Prostate gland (tissue), 2 donors: Measurements from ENCODE around the gene VPS72. TPM values are rescaled to one million over a fixed set of nuclear protein-coding genes. Genes with fewer than 3 reads are reported as not detected.

Experiments
- DNase-seq: peaks from one replicate; pipeline ENCODE4 v3.0.0-alpha.2; 2019; ENCODE audit warnings: low spot score
- H3K27ac ChIP-seq, 2 donors: fragments of 200-600 bp; sonication (generic); 2 replicates each; pipeline ENCODE4 v1.5.1; 2017 to 2019
- H3K27me3 ChIP-seq: fragments of 200-600 bp; sonication (generic); replicated peaks from 2 replicates; pipeline ENCODE4 v1.5.1; 2019; ENCODE audit not compliant: insufficient read depth
- H3K36me3 ChIP-seq, 2 donors: fragments of 200-600 bp; sonication (generic); 1 replicate in 1 of 2; 2 replicates in 1 of 2; pipeline versions ENCODE4 v1.5.1 to v1.8.1; 2017 to 2019
- H3K4me1 ChIP-seq: fragments of 200-600 bp; sonication (generic); replicated peaks from 2 replicates; pipeline ENCODE4 v1.5.1; 2019
- H3K4me3 ChIP-seq, 2 donors: fragments of 200-600 bp; sonication (generic); 2 replicates each; pipeline ENCODE4 v1.5.1; 2017 to 2019
- H3K9me3 ChIP-seq: fragments of 200-600 bp; sonication (generic); 2 replicates; pipeline ENCODE4 v1.5.1; 2017
- CTCF ChIP-seq, 4 experiments: fragments of 200-600 bp in 2 of 4; fragments of 450-650 bp in 2 of 4; sonication (generic) in 2 of 4; IDR thresholded peaks; 1 replicate in 3 of 4; 2 replicates in 1 of 4; pipeline ENCODE4 v1.5.1; 2016 to 2019; ENCODE audit warnings: antibody characterized with exemption in 4 of 4, mild to moderate bottlenecking in 2 of 4, moderate library complexity in 2 of 4
- POLR2A ChIP-seq: fragments of 450-650 bp; IDR thresholded peaks from one replicate; pipeline ENCODE4 v1.6.1; 2016; ENCODE audit warnings: antibody characterized with exemption, mild to moderate bottlenecking
- POLR2AphosphoS5 ChIP-seq: sonication (generic); formaldehyde crosslinking; IDR thresholded peaks from one replicate; pipeline ENCODE4 v1.6.1; 2017; ENCODE audit warnings: antibody characterized with exemption
- WGBS: methylation state at CpG from one replicate; pipeline ENCODE4 v1.1.5; 2018; 5-methylcytosine and 5-hydroxymethylcytosine counted together
- intact Hi-C: fragments of 100-400 bp; cut with DNase I; formaldehyde crosslinking; loops from one replicate; pipeline ENCODE4 v1.14.2; 2022
- total RNA-seq, 2 donors: library from RNA; depleted of rRNA; stranded (reverse); fragments of >200 nt; gene quantifications; one replicate each; pipeline ENCODE4 v1.1.0, GENCODE V29; 2016

Gene VPS72, protein sequence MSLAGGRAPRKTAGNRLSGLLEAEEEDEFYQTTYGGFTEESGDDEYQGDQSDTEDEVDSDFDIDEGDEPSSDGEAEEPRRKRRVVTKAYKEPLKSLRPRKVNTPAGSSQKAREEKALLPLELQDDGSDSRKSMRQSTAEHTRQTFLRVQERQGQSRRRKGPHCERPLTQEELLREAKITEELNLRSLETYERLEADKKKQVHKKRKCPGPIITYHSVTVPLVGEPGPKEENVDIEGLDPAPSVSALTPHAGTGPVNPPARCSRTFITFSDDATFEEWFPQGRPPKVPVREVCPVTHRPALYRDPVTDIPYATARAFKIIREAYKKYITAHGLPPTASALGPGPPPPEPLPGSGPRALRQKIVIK
- total RNA-seq = 10 to 100 TPM; 49.4 to 52.7 TPM

DNA sequence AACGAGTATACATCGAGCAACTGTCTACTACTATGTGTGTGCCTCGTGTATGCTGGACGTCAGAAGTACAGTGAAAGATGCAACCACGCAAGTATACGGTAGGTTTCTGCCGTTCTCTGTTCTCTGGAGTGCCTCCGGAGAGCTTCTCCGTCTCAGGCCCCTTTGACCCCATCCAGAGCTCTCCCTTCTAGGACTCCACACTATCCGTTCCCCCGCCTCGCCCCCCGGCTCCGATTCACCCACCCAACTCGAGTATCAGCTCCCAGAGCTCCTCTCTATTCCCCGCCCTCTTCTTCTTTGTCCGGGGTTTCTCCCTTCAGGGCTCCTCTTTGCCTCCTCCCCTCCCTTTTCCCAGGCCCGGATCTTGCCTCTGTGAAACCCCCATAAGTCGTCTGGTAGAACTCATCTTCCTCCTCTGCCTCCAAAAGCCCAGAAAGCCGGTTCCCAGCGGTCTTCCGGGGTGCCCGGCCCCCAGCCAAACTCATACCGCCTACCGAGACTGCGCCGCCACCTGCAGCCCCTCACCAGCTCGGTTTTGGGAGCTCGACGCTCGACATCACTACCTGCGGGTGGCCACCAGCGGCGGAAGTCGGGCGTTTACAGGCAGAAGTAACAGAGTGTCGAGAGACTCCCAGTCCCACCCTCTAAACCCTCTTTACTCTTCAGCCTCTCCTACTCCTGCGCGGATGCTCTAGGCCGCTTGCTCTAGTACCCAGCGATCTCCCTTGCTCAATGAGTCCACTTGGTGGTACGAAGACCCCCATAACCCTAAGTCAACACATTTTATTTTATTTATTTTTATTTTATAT is at the start of gene VPS72:
VPS72 (minus strand) TSS at position 561 of the 809 bp plus-strand sequence; CDS start at position 485, 76 bp downstream.
- H3K27me3 ChIP-seq = no peaks in the 10 kb centered on the region
- peak within 1 kb of the TSS; percentile 84 to 90 for H3K27ac ChIP-seq
- peaks cover 17% of the 10 kb centered on the region for H3K4me1 ChIP-seq
- peak in 2 of 4 experiments; percentile 43 to 52 for TF ChIP-seq CTCF (IDR thresholded peaks at IDR 0.05)
- TF ChIP-seq POLR2AphosphoS5 = peak; percentile 97
- TF ChIP-seq POLR2A = peak; percentile 64
- intact Hi-C loops = no loop called here
- DNase-seq = peak; percentile 87
- H3K9me3 ChIP-seq = no peaks in the 10 kb centered on the region
- peak within 1 kb of the TSS; percentile 60 to 79 for H3K4me3 ChIP-seq
- WGBS = under 1% methylated on average over 42 of the region's 42 CpGs
- H3K36me3 ChIP-seq = no peaks in the 10 kb centered on the region

GRCh38 chr1:151238467-151238739 is 48.4 kb upstream of the VPS72 start:
- H3K36me3 ChIP-seq = peaks cover 25 to 32% of the 10 kb centered on the region in 2 donors
- 24% methylated on average over 1 of the region's 1 CpG for WGBS
- no peak for TF ChIP-seq POLR2A
- no peak for TF ChIP-seq POLR2AphosphoS5
- no peak for TF ChIP-seq CTCF (IDR thresholded peaks at IDR 0.05)
- intact Hi-C loops = no loop called here
- no peaks in the 10 kb centered on the region for H3K27me3 ChIP-seq
- H3K4me3 ChIP-seq = no peak overlapping the region
- DNase-seq = no peak
- no peak overlapping the region for H3K27ac ChIP-seq
- H3K4me1 ChIP-seq = no peaks in the 10 kb centered on the region
- H3K9me3 ChIP-seq = no peaks in the 10 kb centered on the region

DNA sequence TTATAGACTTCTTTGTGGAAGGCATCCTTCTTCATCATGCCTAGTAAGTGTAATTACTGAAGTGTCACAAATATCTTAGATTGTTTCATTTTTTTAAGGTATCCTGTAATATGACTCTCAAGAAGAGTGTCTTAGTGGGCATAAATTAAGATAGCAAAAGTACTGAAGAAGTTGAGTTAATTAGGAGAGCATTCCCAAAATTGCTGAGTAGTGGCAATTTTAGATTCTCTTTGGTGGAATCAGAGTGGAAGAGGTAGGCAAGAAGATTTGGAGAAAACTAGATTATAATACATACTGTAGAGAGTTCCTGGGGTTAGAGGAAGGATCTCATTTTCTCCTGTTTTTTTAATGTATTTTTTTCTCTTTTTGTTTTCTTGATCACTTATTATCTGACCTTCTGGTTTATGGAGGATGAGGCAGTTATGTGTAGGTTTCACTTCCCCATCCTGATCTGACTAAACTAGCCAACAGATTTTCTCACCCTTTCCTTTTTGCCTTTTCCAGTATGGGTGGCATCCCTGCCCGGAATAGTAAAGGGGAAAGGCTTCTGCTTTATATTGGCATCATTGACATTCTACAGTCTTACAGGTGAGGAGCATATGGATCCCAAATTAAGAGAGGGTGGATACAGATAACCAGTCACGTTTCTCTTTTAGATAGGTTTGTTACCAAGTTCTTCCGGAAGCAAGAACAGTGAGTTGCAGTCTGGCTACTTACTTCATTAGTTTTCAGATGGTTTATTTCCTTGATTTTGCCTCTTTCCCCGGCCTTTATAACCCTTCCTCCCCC is 47.9 kb upstream of the VPS72 start:
- H3K36me3 ChIP-seq = peaks cover 19 to 27% of the 10 kb centered on the region in 2 donors
- no peak overlapping the region for H3K27ac ChIP-seq
- TF ChIP-seq CTCF (IDR thresholded peaks at IDR 0.05) = no peak
- no peaks in the 10 kb centered on the region for H3K9me3 ChIP-seq
- H3K4me3 ChIP-seq = no peak overlapping the region
- 84% methylated on average over 4 of the region's 4 CpGs for WGBS
- intact Hi-C loops = no loop called here
- no peak for DNase-seq
- no peaks in the 10 kb centered on the region for H3K27me3 ChIP-seq
- no peaks in the 10 kb centered on the region for H3K4me1 ChIP-seq

GRCh38 chr1:151235235-151235634 is 45.2 kb upstream of the VPS72 start:
- H3K27ac ChIP-seq = no peak overlapping the region
- DNase-seq = no peak
- H3K4me1 ChIP-seq = no peaks in the 10 kb centered on the region
- H3K9me3 ChIP-seq = no peaks in the 10 kb centered on the region
- WGBS = 88% methylated on average over 6 of the region's 6 CpGs
- peaks cover 15 to 26% of the 10 kb centered on the region in 2 donors for H3K36me3 ChIP-seq
- TF ChIP-seq CTCF (IDR thresholded peaks at IDR 0.05) (no peak), POLR2AphosphoS5 (no peak), POLR2A (no peak)
- intact Hi-C loops = no loop called here
- no peaks in the 10 kb centered on the region for H3K27me3 ChIP-seq
- H3K4me3 ChIP-seq = no peak overlapping the region
